Endothelial cell of umbilical vein (primary cell): ENCODE results near the gene SMAD2. TPM values are rescaled to one million over a fixed set of nuclear protein-coding genes. Genes with fewer than 3 reads are reported as not detected.
A peak's percentile ranks its signal among the peaks of the same experiment; 100 is the strongest.

Experiments
- BruUV-seq: library from RNA; stranded (reverse); fragments of 400-500 nt; replicated peaks from 2 replicates; lab custom pipeline; 2021; lab: Mats Ljungman, UMichigan
- CTCF ChIA-PET: fragments of 300-600, 350-600 bp; sonication (Branson Sonifier 250); formaldehyde crosslinking; loops from one replicate; lab custom pipeline; 2021; ENCODE audit warnings: antibody characterized with exemption, inconsistent platforms; lab: Charles Lee
- POLR2A ChIA-PET: fragments of 300-600, 350-600 bp; sonication (Branson Sonifier 250); formaldehyde crosslinking; loops from one replicate; lab custom pipeline; 2021; ENCODE audit warnings: antibody characterized with exemption, inconsistent platforms; lab: Charles Lee
- DNase-seq: peaks from one replicate; pipeline ENCODE4 v3.0.0-alpha.2; 2011; ENCODE audit warnings: low read depth, low spot score
- FAIRE-seq: peaks from 2 replicates; lab custom pipeline; 2011; peaks lifted over from hg19 to GRCh38; lab: Jason Lieb, UNC
- H2AFZ ChIP-seq: 2 replicates; pipeline ENCODE4 v1.6.0; 2012; ENCODE audit warnings: low read depth, low read length, control low read depth, inconsistent platforms
- H3K27ac ChIP-seq: 2 replicates; pipeline ENCODE4 v1.5.1; 2011; ENCODE audit warnings: low read depth, mild to moderate bottlenecking, control low read depth, low read length, moderate library complexity; ENCODE audit not compliant: insufficient read depth
- H3K27me3 ChIP-seq, 2 experiments: 2 replicates each; pipeline versions ENCODE4 v1.6.0 to v1.6.1; 2011; ENCODE audit warnings: low read length in 2 of 2, mixed read lengths in 1 of 2; ENCODE audit not compliant: control insufficient read depth in 2 of 2, insufficient read depth in 2 of 2
- H3K36me3 ChIP-seq, 2 experiments: 2 replicates in 1 of 2; 3 replicates in 1 of 2; pipeline ENCODE4 v1.5.1; 2011; ENCODE audit warnings: low read length in 2 of 2, mild to moderate bottlenecking in 1 of 2, moderate library complexity in 1 of 2; ENCODE audit not compliant: control insufficient read depth in 2 of 2, insufficient read depth in 2 of 2; ENCODE audit errors: extremely low read depth in 1 of 2
- H3K4me1 ChIP-seq: 3 replicates; pipeline ENCODE4 v1.5.1; 2011; ENCODE audit warnings: mild to moderate bottlenecking, low read length; ENCODE audit not compliant: control insufficient read depth, insufficient read depth; ENCODE audit errors: extremely low read depth
- H3K4me2 ChIP-seq: 2 replicates; pipeline ENCODE4 v1.6.1; 2011; ENCODE audit warnings: low read length, control low read depth, mixed read lengths; ENCODE audit not compliant: insufficient read depth
- H3K4me3 ChIP-seq, 3 experiments: fragments of 200-600 bp in 1 of 3; sonication (generic), shearing (Covaris generic) in 1 of 3; replicated peaks in 1 of 3; 2 replicates each; pipeline ENCODE4 v1.5.1; 2011 to 2016; ENCODE audit warnings: control low read depth in 3 of 3, low read length in 3 of 3, mild to moderate bottlenecking in 2 of 3, inconsistent platforms in 1 of 3, low read depth in 1 of 3, moderate library complexity in 1 of 3; ENCODE audit not compliant: insufficient read depth in 1 of 3
- H3K79me2 ChIP-seq: 2 replicates; pipeline ENCODE4 v1.6.0; 2012; ENCODE audit warnings: low read length, inconsistent platforms; ENCODE audit not compliant: control insufficient read depth, insufficient read depth
- H3K9ac ChIP-seq: replicated peaks from 2 replicates; pipeline ENCODE3; 2011; ENCODE audit warnings: low read length, control low read depth; ENCODE audit not compliant: insufficient read depth; ENCODE audit errors: extremely low read depth
- H3K9me1 ChIP-seq: replicated peaks from 3 replicates; pipeline ENCODE4 v1.6.0; 2011; ENCODE audit warnings: mild to moderate bottlenecking, low read length; ENCODE audit not compliant: control insufficient read depth, insufficient read depth; ENCODE audit errors: extremely low read depth
- H3K9me3 ChIP-seq: replicated peaks from 2 replicates; pipeline ENCODE4 v1.5.1; 2012; ENCODE audit warnings: low read length, inconsistent platforms; ENCODE audit not compliant: control insufficient read depth, insufficient read depth
- H4K20me1 ChIP-seq: replicated peaks from 2 replicates; pipeline ENCODE3; 2011; ENCODE audit warnings: mild to moderate bottlenecking, low read length; ENCODE audit not compliant: control insufficient read depth, insufficient read depth; ENCODE audit errors: extremely low read depth
- EZH2 ChIP-seq: IDR thresholded peaks from 2 replicates; pipeline ENCODE4 v1.6.1; 2012; ENCODE audit warnings: borderline replicate concordance, low read depth, mild to moderate bottlenecking, moderate library complexity, low read length, inconsistent platforms; ENCODE audit not compliant: severe bottlenecking
- FOS ChIP-seq: IDR thresholded peaks from 2 replicates; pipeline ENCODE4 v1.6.1; 2011; ENCODE audit warnings: mild to moderate bottlenecking, low read length, moderate library complexity, borderline replicate concordance; ENCODE audit not compliant: insufficient read depth
- GATA2 ChIP-seq: IDR thresholded peaks from 2 replicates; pipeline ENCODE4 v1.7.0; 2011; ENCODE audit warnings: low read depth, mild to moderate bottlenecking, moderate library complexity, mixed read lengths, low read length; ENCODE audit not compliant: insufficient read length, insufficient read depth
- JUN ChIP-seq: IDR thresholded peaks from 2 replicates; pipeline ENCODE4 v1.6.1; 2011; ENCODE audit warnings: borderline replicate concordance, low read depth; ENCODE audit not compliant: insufficient read length, insufficient read depth
- MYC ChIP-seq: IDR thresholded peaks from one replicate; pipeline ENCODE4 v1.6.1; 2011; ENCODE audit warnings: mild to moderate bottlenecking, low read depth, low read length
- POLR2A ChIP-seq: IDR thresholded peaks from 2 replicates; pipeline ENCODE4 v1.6.1; 2012; ENCODE audit warnings: low read depth, mild to moderate bottlenecking, control low read depth, low read length
- POLR2AphosphoS5 ChIP-seq: IDR thresholded peaks from 2 replicates; pipeline ENCODE4 v1.6.1; 2012; ENCODE audit warnings: low read depth, mild to moderate bottlenecking, control low read depth, low read length, moderate library complexity; ENCODE audit not compliant: insufficient read depth
- dilution Hi-C: fragments of 300-500 bp; cut with MboI; formaldehyde crosslinking; loops from one replicate; pipeline ENCODE4 v1.15.0; 2019; ENCODE audit warnings: low sequenced_read_pairs; ENCODE audit not compliant: extremely low pct_ligation_motif_present
- intact Hi-C: fragments of 100-400 bp; cut with micrococcal nuclease; formaldehyde crosslinking; loops from one replicate; pipeline ENCODE4 v1.10.0; 2022
- polyA plus RNA-seq, 4 experiments: library from polyadenylated mRNA; depleted of rRNA in 3 of 4; stranded (reverse) in 3 of 4; unstranded in 1 of 4; fragments of >200 nt; gene quantifications; 2 replicates each; pipeline versions ENCODE4 v1.2.1 to v1.2.3, GENCODE V29; 2011 to 2012; ENCODE audit warnings: missing spikeins in 1 of 4
- total RNA-seq: library from RNA; stranded (reverse); gene quantifications from 2 replicates; pipeline ENCODE4 v1.2.3, GENCODE V29; 2021
- TF ChIP-seq, protein P1 (sequence below): IDR thresholded peaks from 2 replicates; pipeline ENCODE4 v1.6.1; 2011; ENCODE audit not compliant: insufficient read depth, insufficient read length
- TF ChIP-seq, protein P2 (sequence below), 2 donors: IDR thresholded peaks; 1 replicate in 1 of 2; 2 replicates in 1 of 2; pipeline ENCODE4 v1.5.1; 2011; ENCODE audit warnings: low read length in 2 of 2, mild to moderate bottlenecking in 2 of 2, moderate library complexity in 2 of 2, control low read depth in 1 of 2, inconsistent platforms in 1 of 2, low read depth in 1 of 2; ENCODE audit not compliant: insufficient read depth in 1 of 2; ENCODE audit errors: extremely low read depth in 1 of 2

The SMAD2 gene
- total and polyA plus RNA-seq, 2 donors (not counting 3 experiments of a cell fraction or from before 2014, with no cell fraction given) = 40.3 to 123 TPM

DNA sequence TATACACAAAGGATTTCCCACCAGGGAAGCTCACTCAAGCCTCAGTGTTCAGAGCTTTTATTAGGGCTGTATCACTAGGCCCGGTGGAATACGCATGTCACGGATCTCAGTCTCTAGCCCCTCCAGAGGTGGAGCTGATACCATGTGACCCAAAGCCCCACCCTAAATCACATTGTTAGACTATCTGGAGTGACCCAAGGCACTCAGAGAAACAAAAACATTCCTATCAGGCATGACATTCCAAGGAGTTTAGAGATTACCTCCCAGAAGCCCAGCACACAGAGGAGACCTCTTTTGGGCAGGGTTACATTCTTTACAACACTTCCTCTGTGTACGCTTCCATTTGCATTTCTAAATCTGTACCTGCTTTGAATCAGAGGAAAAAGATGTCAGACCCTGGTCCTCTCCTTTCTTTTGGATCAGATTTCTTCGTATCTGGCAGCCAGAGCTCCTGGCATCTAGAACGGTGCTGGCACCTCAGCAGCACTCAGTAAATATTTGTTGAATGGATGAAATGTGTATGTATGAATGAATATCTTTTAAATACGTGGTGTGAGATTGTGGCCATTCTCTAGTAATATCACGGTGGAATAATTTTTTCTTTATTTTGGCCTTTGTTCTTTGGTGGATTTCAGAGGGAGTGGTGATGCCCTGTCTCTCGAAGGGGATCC is 37.7 kb upstream of the SMAD2 start:
- Histone ChIP-seq H3K4me2 (no peak overlapping the region), H4K20me1 (no peaks in the 10 kb centered on the region), H3K79me2 (no peaks in the 10 kb centered on the region), H3K4me1 (no peaks in the 10 kb centered on the region), H3K4me3 (no peak overlapping the region), H3K9me1 (no peaks in the 10 kb centered on the region), H2AFZ (peak overlapping the region; percentile 54), H3K9me3 (no peaks in the 10 kb centered on the region), H3K36me3 (no peaks in the 10 kb centered on the region), H3K27ac (no peak overlapping the region), H3K9ac (no peak overlapping the region), H3K27me3 (peaks cover 2 to 4% of the 10 kb centered on the region in 2 experiments)
- intact Hi-C loops (no loop called here), dilution Hi-C loops (no loop called here)
- CTCF ChIA-PET = interaction anchor here (0.9 kb wide), 1 partner anchor 196 kb away, joined by 3 read pairs; no protein-coding TSS in a partner anchor
- TF ChIP-seq EZH2 (no peak), FOS (no peak), POLR2AphosphoS5 (no peak), JUN (no peak), MYC (no peak), POLR2A (no peak), GATA2 (no peak)
- TF ChIP-seq, protein P1, sequence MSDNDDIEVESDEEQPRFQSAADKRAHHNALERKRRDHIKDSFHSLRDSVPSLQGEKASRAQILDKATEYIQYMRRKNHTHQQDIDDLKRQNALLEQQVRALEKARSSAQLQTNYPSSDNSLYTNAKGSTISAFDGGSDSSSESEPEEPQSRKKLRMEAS = no peak
- TF ChIP-seq, protein P2, sequence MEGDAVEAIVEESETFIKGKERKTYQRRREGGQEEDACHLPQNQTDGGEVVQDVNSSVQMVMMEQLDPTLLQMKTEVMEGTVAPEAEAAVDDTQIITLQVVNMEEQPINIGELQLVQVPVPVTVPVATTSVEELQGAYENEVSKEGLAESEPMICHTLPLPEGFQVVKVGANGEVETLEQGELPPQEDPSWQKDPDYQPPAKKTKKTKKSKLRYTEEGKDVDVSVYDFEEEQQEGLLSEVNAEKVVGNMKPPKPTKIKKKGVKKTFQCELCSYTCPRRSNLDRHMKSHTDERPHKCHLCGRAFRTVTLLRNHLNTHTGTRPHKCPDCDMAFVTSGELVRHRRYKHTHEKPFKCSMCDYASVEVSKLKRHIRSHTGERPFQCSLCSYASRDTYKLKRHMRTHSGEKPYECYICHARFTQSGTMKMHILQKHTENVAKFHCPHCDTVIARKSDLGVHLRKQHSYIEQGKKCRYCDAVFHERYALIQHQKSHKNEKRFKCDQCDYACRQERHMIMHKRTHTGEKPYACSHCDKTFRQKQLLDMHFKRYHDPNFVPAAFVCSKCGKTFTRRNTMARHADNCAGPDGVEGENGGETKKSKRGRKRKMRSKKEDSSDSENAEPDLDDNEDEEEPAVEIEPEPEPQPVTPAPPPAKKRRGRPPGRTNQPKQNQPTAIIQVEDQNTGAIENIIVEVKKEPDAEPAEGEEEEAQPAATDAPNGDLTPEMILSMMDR (IDR thresholded peaks at IDR 0.05; ENCODE audit: extremely low read depth in 1 of 2, insufficient read depth in 1 of 2, low read depth in 1 of 2, low read length in 2 of 2) = no peak
- FAIRE-seq (peak; percentile 57), DNase-seq (no peak)
- BruUV-seq = no TSS peak
- POLR2A ChIA-PET = no interaction called here
